Cardiac septum (tissue), 1 donor: ENCODE measurements around the gene SMIM29. TPM values are rescaled to one million over a fixed set of nuclear protein-coding genes. Genes with fewer than 3 reads are reported as not detected.
"Not testable (repeated sequence)": the region's sequence is repeated elsewhere in the genome, so short reads cannot be mapped to it uniquely, and the experiment has no call there.

Experiments
- DNase-seq: peaks from one replicate; pipeline ENCODE4 v3.0.0-alpha.2; 2020; ENCODE audit warnings: low spot score
- intact Hi-C: fragments of 100-400 bp; cut with DNase I; formaldehyde crosslinking; loops from one replicate; pipeline ENCODE4 v1.14.0; 2022
- total RNA-seq: library from RNA; stranded (reverse); fragmentation: NEBNext Ultra II Directional; extraction: Animal tissue kit (Norgen Biotek cat#: 25700); gene quantifications from one replicate; pipeline ENCODE4 v1.2.1, GENCODE V29; 2021
- donor health status: DM: no; HTN: no; CAD: no.

Gene SMIM29
- total RNA-seq, 1 donor from 2014 or later = 27.1 TPM

DNA sequence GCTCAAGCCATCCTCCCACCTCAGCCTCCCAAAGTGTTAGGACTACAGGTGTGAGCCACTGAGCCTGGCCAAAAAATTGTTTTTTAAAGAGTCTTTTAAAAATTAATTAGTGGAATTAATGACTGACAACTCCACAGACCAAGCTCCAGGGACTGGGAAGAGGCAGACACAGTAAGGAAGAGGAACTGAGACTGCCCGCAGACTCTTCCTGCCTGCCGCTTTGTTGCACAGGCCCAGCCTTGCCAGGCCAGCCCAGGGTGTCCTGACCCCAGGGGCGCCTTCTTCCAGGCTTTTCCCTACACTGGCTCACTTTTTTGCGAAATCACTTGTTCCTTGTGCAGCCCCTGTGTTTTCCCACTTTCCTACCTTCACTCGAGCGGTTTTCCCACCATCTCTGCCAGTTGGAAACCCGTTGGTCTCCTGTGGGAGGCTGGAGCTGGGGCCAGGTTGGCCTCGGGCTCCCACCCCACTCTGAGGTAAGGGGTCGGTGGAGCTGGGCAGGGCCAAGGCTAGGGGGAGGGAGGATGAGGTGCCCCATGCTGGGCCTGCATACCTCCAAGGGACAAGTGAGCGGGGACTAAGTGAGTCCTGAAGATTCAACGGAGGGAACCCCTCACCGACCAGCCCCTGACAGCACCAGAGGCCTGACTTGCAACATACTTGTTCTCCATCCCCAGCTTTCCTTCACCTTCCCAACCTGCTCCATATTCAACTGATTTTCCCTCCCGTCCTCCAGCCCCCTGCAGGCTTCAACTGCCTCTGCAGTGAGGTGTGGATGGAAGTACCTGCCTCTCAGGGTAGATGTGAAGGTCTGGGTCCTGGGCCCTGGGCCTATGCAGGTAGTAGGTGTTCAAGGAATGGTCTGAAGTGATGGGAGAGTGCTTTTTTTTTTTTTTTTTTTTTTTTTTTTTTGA is 23.5 kb upstream of the SMIM29 start:
- intact Hi-C loops = no loop called here
- peak; percentile 84 for DNase-seq

DNA sequence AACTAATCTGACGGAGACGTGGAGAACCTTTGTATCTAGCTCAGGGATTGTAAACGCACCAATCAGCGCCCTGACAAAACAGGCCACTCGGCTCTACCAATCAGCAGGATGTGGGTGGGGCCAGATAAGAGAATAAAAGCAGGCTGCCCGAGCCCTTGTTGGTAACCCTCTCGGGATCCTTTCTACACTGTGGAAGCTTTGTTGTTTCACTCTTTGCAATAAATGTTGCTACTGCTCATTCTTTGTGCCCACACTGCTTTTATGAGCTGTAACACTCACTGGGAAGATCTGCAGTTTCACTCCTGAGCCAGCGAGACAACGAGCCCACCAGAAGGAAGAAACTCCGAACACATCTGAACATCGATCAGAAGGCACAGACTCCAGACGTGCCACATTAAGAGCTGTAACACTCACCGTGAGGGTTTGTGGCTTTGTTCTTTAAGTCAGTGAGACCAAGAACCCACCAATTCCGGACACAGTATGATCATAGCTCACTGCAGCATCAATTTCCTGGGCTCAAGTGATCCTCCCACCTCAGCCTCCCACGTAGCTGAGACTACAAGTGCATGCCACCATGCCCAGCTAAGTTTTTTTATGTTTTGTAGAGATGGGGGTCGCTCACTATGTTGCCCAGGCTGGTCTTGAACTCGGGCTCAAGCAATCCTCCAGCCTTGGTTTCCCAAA is 21.0 kb upstream of the SMIM29 start:
- intact Hi-C loops, DNase-seq: not testable (repeated sequence)

- intact Hi-C loops = not testable (repeated sequence)
Measured at GRCh38 chr6:34269132-34269531, 20.3 kb upstream of the SMIM29 start.

DNA sequence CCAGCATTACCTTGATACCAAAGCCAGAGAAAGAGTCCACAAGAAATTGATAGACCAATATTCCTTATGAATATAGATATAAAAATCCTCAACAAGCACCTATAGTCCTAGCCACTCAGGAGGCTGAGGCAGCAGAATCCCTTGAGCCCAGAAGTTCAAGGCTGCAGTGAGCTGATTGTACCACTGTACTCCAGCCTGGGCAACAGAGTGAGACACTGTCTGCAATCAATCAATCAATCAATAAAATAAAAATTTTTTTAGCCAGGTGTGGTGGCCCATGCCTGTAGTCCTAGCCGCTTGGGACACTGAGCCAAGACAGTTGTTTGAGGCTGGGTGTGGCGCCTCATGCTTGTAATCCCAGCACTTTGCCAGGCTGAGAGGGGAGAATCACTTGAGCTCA is 18.9 kb upstream of the SMIM29 start:
- DNase-seq = no peak
- intact Hi-C loops = no loop called here

More at GRCh38 chr6:34269132-34269531, 20.3 kb upstream of the SMIM29 start:
- not testable (repeated sequence) for DNase-seq

DNA sequence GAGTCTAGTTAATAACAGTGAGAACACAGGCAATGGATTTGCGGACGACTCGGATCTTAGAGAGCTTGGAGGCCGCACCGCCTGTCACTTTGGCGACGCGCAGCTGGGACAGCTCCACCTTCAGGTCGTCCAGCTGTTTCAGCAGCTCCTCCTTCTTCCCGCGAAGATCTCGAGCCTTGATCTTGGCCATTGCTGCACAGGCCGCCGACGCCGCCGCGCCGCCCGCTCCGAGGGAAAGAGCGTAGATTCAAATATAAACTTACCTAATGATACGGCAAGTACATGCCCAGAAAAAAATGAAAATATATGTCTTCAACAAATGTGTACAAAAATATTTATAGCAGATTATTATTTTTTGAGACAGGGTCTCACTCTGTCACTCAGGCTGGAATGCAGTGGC is 14.7 kb upstream of the SMIM29 start:
- DNase-seq, intact Hi-C loops: not testable (repeated sequence)

DNA sequence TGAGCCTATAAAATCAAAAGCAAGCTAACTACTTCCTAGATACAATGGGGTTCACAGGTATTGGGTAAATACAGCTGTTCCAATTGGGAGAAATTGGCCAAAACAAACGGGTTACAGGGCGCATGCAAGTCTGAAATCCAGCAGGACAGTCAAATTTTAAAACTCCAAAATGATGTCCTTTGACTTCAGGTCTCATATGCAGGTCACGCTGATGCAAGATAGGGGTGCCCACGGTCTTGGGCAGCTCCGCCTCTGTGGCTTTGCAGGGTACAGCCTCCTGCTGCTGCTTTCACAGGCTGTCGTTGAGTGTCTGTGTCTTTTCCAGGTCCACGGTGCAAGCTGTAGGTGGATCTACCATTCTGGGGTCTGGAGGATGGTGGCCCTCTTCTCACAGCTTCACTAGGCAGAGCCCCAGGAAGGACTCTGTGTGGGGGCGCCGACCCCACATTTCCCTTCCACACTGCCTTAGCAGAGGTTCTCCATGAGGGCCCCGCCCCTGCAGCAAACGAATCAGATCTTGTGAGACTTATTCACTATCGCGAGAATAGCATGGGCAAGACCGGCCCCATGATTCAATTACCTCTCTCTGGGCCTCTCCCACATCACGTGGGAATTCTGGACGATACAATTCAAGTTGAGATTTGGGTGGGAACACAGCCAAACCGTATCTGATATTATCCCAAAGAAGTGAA is 11.9 kb upstream of the SMIM29 start:
- intact Hi-C loops = no loop called here

DNA sequence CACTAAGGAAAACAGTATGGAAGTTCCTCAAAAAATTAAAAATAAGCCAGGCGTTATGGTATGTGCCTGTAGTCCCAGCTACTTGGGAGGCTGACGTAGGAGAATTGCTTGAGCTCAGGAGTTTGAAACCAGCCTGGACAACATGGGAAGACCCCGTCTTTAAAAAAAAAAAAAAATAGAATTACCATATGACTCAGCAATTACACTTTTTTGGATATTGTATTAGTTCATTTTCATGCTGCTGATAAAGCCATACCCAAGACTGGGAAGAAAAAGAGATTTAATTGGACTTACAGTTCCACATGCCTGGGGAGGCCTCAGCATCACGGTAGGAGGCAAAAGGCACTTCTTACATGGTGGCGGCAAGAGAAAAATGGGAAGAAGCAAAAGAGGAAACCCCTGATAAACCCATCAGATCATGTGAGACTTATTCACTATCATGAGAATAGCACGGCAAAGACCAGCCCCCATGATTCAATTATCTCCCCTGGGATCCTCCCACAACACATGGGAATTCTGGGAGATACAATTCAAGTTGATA is 10.8 kb upstream of the SMIM29 start:
- intact Hi-C loops = no loop called here
- no peak for DNase-seq

More for the DNA sequence above, 11.9 kb upstream of the SMIM29 start:
- no peak for DNase-seq

DNA sequence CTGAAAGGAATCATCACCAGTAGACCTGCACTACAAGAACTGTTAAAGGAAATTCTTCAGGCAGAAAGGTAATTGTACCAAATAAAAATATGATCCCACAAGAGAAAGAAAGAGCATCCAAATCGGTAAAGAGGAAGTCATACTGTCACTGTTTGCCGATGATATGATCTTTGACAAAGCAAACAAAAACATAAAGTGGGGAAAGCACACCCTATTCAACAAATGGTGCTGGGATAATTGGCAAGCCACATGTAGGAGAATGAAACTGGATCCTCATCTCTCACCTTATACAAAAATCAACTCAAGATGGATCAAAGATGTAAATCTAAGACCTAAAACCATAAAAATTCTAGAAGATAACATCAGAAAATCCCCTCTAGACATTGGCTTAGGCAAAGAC is 3.6 kb upstream of the SMIM29 start:
- DNase-seq, intact Hi-C loops: not testable (repeated sequence)

- DNase-seq = no peak
- intact Hi-C loops = loop anchor here (1.0 to 5.0 kb wide), 3 partner anchors 52 to 165 kb away; no protein-coding TSS in a partner anchor
Measured at GRCh38 chr6:34249469-34250261, 859 bp upstream of the SMIM29 start.

DNA sequence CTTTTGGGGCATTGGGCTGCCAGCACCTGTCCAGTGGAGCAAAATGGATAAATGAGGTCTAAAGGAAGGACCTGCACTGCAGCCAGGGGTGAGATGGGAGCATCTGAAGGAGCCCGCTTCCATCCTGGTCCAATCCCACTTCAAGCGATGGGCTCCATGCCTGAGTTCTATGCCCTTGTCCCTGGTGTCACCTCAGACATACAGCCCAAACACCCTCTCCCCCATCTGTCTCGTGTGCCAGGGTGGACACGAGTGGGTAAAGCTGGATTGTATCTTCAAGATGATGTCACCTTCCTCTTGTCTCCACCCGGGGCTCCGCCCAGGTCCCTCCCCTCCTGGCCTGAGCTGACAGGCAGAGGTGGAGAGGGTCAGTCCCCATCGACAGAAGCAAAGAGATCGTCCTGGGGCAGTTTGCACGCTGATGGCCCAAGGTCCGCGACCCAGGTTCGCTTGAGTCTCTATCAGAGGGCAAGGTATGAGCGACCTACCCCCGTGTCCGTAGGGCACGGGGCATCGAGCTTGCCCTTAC is 544 bp downstream of the SMIM29 start:
- intact Hi-C loops = loop anchor here (2.0 to 5.0 kb wide), 2 partner anchors 51 to 167 kb away; no protein-coding TSS in a partner anchor
- peak; percentile 84 for DNase-seq

DNA sequence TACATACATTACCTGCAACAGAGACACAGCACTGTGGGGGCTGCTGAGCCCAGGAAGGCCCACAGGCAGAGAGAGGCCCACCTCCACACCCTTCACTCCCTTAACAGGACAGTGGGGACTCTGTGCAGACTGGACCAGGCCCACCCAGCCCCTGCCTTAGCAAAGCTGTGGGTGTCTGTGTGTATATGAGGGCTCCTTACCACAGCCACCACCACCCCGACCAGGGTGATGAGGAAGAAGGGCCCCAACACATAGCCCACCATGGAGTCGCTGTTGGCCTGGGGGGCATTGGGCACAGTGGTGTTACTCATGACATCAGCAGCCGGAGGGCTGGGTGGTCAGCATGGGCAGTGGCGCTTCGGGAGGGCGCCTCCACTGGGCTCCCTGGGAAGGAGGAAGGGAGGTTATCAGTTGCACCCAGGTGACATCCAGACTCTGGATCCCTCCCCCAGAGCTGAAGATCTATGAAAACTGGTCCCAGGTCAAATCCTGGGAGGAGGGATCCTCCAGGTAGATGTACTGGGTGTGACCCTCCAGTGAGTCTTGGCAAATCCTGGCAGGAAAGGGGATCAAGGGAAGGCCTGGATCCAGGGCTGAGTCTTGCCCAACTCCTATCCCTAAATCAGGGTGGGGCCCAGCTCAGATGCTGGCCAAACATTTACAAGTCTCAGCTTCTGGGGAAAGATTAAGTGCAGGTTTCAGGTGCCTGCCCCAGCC is 1.2 kb downstream of the SMIM29 start:
- intact Hi-C loops = loop anchor here (2.0 to 5.0 kb wide), 2 partner anchors 50 to 167 kb away; no protein-coding TSS in a partner anchor
- no peak for DNase-seq

DNA sequence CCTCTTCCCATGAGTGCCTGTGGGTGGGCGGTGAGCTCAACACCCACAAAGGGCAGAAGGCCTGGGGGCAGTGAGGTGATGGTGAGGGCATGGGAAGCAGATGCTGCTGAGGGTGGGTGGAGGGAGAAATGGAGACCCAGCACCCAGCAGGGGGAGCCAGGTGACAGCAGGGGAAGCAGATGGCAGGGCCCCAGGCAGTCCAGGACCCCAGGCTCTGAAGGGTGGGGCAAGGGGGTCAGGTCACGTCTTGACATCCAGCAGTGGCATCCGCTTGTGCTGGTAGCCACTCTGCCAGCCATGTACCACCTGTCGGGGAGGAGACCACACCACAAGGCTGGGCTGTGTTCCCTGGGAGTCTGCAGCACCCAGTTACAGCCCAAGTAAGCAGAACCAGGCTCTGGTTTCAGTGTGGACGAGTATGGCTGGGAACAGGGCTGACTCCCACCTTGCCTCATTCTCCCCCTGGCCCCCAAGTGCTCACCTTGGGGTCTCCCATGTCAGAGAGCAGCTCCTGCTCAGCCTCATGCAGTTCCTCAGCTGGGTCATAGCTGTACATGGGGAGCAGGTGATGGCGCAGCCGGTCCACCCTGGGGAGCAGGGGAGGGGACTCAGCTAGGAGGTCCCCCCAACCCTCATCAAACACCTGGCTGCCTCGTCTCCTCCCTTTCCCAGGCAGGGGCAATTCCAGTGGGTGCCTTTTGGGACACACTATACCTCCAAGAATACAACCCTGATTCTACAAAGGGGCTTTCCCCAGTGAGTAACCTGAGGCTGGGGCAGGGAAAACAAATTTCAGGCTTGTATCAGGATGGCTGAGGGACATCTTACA is 2.0 kb downstream of the SMIM29 start:
- intact Hi-C loops = loop anchor here (5.0 kb wide), 1 partner anchor 49 kb away; no protein-coding TSS in a partner anchor
- DNase-seq = no peak

GRCh38 chr6:34246249-34246562 is 2.6 kb downstream of the SMIM29 start:
- no peak for DNase-seq
- intact Hi-C loops = loop anchor here (5.0 kb wide), 1 partner anchor 49 kb away; no protein-coding TSS in a partner anchor

GRCh38 chr6:34245761-34246140 is 3.1 kb downstream of the SMIM29 start:
- intact Hi-C loops = loop anchor here (5.0 kb wide), 1 partner anchor 48 kb away; no protein-coding TSS in a partner anchor

GRCh38 chr6:34245032-34245760 is 3.6 kb downstream of the SMIM29 start:
- intact Hi-C loops = loop anchor here (5.0 kb wide), 1 partner anchor 48 kb away; no protein-coding TSS in a partner anchor
- DNase-seq = peak; percentile 22

More at GRCh38 chr6:34245761-34246140, 3.1 kb downstream of the SMIM29 start:
- DNase-seq = not testable (repeated sequence)
